ENCODE results near the gene PGAP3. TPM values are rescaled to one million over a fixed set of nuclear protein-coding genes. Genes with fewer than 3 reads are reported as not detected.

The PGAP3 gene
- polyA plus RNA-seq, 4 donors, result 36.5 to 45.8 (median 38.1) TPM

- DNase-seq (ENCODE audit: low read depth in 4 of 4, low spot score in 3 of 4), result no peak
These were observed 47.2 kb downstream of the PGAP3 start for GRCh38 chr17:39640591-39641031.

GRCh38 chr17:39639566-39640458, 48.0 kb downstream of the PGAP3 start:
- no peak for DNase-seq (ENCODE audit: low read depth in 4 of 4, low spot score in 3 of 4)

GRCh38 chr17:39639043-39639442, 48.8 kb downstream of the PGAP3 start:
- DNase-seq (ENCODE audit: low read depth in 4 of 4, low spot score in 3 of 4), result no peak

GRCh38 chr17:39638317-39638716, 49.5 kb downstream of the PGAP3 start:
- DNase-seq (ENCODE audit: low read depth in 4 of 4, low spot score in 3 of 4), result no peak

GRCh38 chr17:39636927-39637736, 50.7 kb downstream of the PGAP3 start, which contains the start of gene STARD3:
Gene STARD3 (plus strand): TSS chr17:39637144. CDS start chr17:39653532, 16,388 bp downstream.
- DNase-seq (ENCODE audit: low read depth in 4 of 4, low spot score in 3 of 4), result peak; percentile 79 to 83 (median 80)

GRCh38 chr17:39636587-39636926, 51.3 kb downstream of the PGAP3 start:
- DNase-seq (ENCODE audit: low read depth in 4 of 4, low spot score in 3 of 4), result no peak

GRCh38 chr17:39635614-39636176, 52.2 kb downstream of the PGAP3 start:
- DNase-seq (ENCODE audit: low read depth in 4 of 4, low spot score in 3 of 4), result no peak

GRCh38 chr17:39634384-39634871, 53.4 kb downstream of the PGAP3 start:
- DNase-seq (ENCODE audit: low read depth in 4 of 4, low spot score in 3 of 4), result no peak

- no peak for DNase-seq (ENCODE audit: low read depth in 4 of 4, low spot score in 3 of 4)
These were observed 54.2 kb downstream of the PGAP3 start for GRCh38 chr17:39633570-39634183.

- DNase-seq (ENCODE audit: low read depth in 4 of 4, low spot score in 3 of 4), result no peak
These were observed 55.5 kb downstream of the PGAP3 start for GRCh38 chr17:39632153-39632941.

GRCh38 chr17:39631403-39631802, 56.5 kb downstream of the PGAP3 start:
- DNase-seq (ENCODE audit: low read depth in 4 of 4, low spot score in 3 of 4), result no peak

- DNase-seq (ENCODE audit: low read depth in 4 of 4, low spot score in 3 of 4), result no peak
These were observed 58.0 kb downstream of the PGAP3 start for GRCh38 chr17:39629898-39630297.

- no peak for DNase-seq (ENCODE audit: low read depth in 4 of 4, low spot score in 3 of 4)
These were observed 58.4 kb downstream of the PGAP3 start for GRCh38 chr17:39629494-39629880.

GRCh38 chr17:39628655-39629493, 59.0 kb downstream of the PGAP3 start:
- no peak for DNase-seq (ENCODE audit: low read depth in 4 of 4, low spot score in 3 of 4)

GRCh38 chr17:39627712-39628516, 59.9 kb downstream of the PGAP3 start:
- DNase-seq (ENCODE audit: low read depth in 4 of 4, low spot score in 3 of 4), result no peak

GRCh38 chr17:39627047-39627711, 60.7 kb downstream of the PGAP3 start:
- DNase-seq (ENCODE audit: low read depth in 4 of 4, low spot score in 3 of 4), result no peak

Measured in right renal pelvis (tissue), 4 donors.